HEK293T (cell line): ENCODE data around the gene FGF14.
A peak's percentile ranks its signal among the peaks of the same experiment; 100 is the strongest.

Experiments used
- CTCF ChIA-PET: fragments of 350-600 bp; formaldehyde crosslinking; extraction: SDS; loops from one replicate; lab custom pipeline; 2021; ENCODE audit warnings: antibody characterized with exemption, inconsistent platforms; lab: Yijun Ruan, JAX
- POLR2A ChIA-PET: fragments of 350-600 bp; formaldehyde crosslinking; extraction: SDS; loops from one replicate; lab custom pipeline; 2020; ENCODE audit warnings: antibody characterized with exemption, inconsistent platforms; lab: Yijun Ruan, JAX
- DNase-seq: peaks from one replicate; pipeline ENCODE4 v3.0.0; 2012; ENCODE audit warnings: mixed read lengths; ENCODE audit errors: extremely low spot score
- ARNT ChIP-seq: fragments of 450-650 bp; IDR thresholded peaks from 2 replicates; pipeline ENCODE4 v1.6.1; 2017; ENCODE audit warnings: mild to moderate bottlenecking
- BHLHE40 ChIP-seq: fragments of 450-650 bp; IDR thresholded peaks from 2 replicates; pipeline ENCODE4 v1.6.1; 2016; ENCODE audit warnings: mild to moderate bottlenecking, moderate library complexity, borderline replicate concordance
- CTBP1 ChIP-seq: fragments of 450-650 bp; IDR thresholded peaks from 2 replicates; pipeline ENCODE4 v1.6.1; 2016; ENCODE audit warnings: borderline replicate concordance
- ELF4 ChIP-seq: fragments of 450-650 bp; IDR thresholded peaks from 2 replicates; pipeline ENCODE4 v1.6.1; 2017; ENCODE audit warnings: antibody characterized with exemption
- FOXA1 ChIP-seq: fragments of 450-650 bp; IDR thresholded peaks from 2 replicates; pipeline ENCODE4 v1.6.1; 2016; ENCODE audit warnings: mild to moderate bottlenecking
- FOXK2 ChIP-seq: fragments of 450-650 bp; IDR thresholded peaks from 2 replicates; pipeline ENCODE4 v1.6.1; 2016; ENCODE audit warnings: mild to moderate bottlenecking
- FOXM1 ChIP-seq: fragments of 450-650 bp; IDR thresholded peaks from 2 replicates; pipeline ENCODE4 v1.6.1; 2017; ENCODE audit warnings: mild to moderate bottlenecking, borderline replicate concordance
- HDGF ChIP-seq: fragments of 450-650 bp; IDR thresholded peaks from 2 replicates; pipeline ENCODE4 v1.6.1; 2017; ENCODE audit warnings: antibody characterized with exemption, borderline replicate concordance
- L3MBTL2 ChIP-seq: fragments of 450-650 bp; conservative IDR thresholded peaks from 2 replicates; pipeline ENCODE4 v1.6.1; 2016; ENCODE audit warnings: mild to moderate bottlenecking
- LEF1 ChIP-seq: fragments of 450-650 bp; IDR thresholded peaks from 2 replicates; pipeline ENCODE4 v1.6.1; 2017; ENCODE audit warnings: mild to moderate bottlenecking, borderline replicate concordance
- NFRKB ChIP-seq: fragments of 450-650 bp; IDR thresholded peaks from 2 replicates; pipeline ENCODE4 v1.6.1; 2016; ENCODE audit warnings: mild to moderate bottlenecking, moderate library complexity
- PKNOX1 ChIP-seq: fragments of 450-650 bp; IDR thresholded peaks from 2 replicates; pipeline ENCODE4 v1.6.1; 2016
- SP1 ChIP-seq: fragments of 450-650 bp; IDR thresholded peaks from 2 replicates; pipeline ENCODE4 v1.6.1; 2017
- SUZ12 ChIP-seq: fragments of 450-650 bp; IDR thresholded peaks from 2 replicates; pipeline ENCODE4 v1.6.1; 2016; ENCODE audit warnings: mild to moderate bottlenecking
- TARDBP ChIP-seq: fragments of 450-650 bp; IDR thresholded peaks from 2 replicates; pipeline ENCODE4 v1.6.1; 2016
- ZNF384 ChIP-seq: fragments of 450-650 bp; IDR thresholded peaks from 2 replicates; pipeline ENCODE4 v1.6.1; 2016

The FGF14 gene

GRCh38 chr13:101811284-101811839 is 590.5 kb downstream of the FGF14 start:
- CTCF ChIA-PET: no interaction called here
- TF ChIP-seq ELF4: no peak
- DNase-seq: no peak
- POLR2A ChIA-PET: no interaction called here

GRCh38 chr13:101799196-101799595 is 602.7 kb downstream of the FGF14 start:
- TF ChIP-seq LEF1 (no peak), HDGF (no peak)

GRCh38 chr13:101798437-101798836 is 603.4 kb downstream of the FGF14 start:
- ChIA-PET POLR2A (no interaction called here), CTCF (no interaction called here)
- TF ChIP-seq ZNF384 (no peak), FOXK2 (no peak)
- DNase-seq: no peak

More at GRCh38 chr13:101799196-101799595, 602.7 kb downstream of the FGF14 start:
- ChIA-PET POLR2A (no interaction called here), CTCF (no interaction called here)
- no peak for DNase-seq

GRCh38 chr13:101795460-101795859 is 606.4 kb downstream of the FGF14 start:
- no peak for TF ChIP-seq FOXM1
- DNase-seq: no peak
- CTCF ChIA-PET: no interaction called here
- POLR2A ChIA-PET: no interaction called here

- no peak for DNase-seq
- ChIA-PET CTCF (no interaction called here), POLR2A (no interaction called here)
- TF ChIP-seq FOXA1 (no peak), FOXK2 (no peak), SUZ12 (no peak), NFRKB (no peak), ZNF384 (no peak), HDGF (no peak), SP1 (no peak), FOXM1 (no peak), CTBP1 (no peak), TARDBP (no peak), ARNT (no peak), LEF1 (no peak), PKNOX1 (no peak), ELF4 (no peak), BHLHE40 (no peak), L3MBTL2 (no peak)
These were observed 606.8 kb downstream of the FGF14 start for GRCh38 chr13:101795025-101795424.

GRCh38 chr13:101792189-101792588 is 609.7 kb downstream of the FGF14 start:
- ChIA-PET POLR2A (no interaction called here), CTCF (no interaction called here)
- no peak for DNase-seq
- TF ChIP-seq NFRKB: no peak
- TF ChIP-seq PKNOX1: no peak
- no peak for TF ChIP-seq LEF1
- no peak for TF ChIP-seq CTBP1
- no peak for TF ChIP-seq HDGF
- no peak for TF ChIP-seq SP1
- no peak for TF ChIP-seq ZNF384
- TF ChIP-seq FOXM1: no peak
- TF ChIP-seq ELF4: no peak
- no peak for TF ChIP-seq BHLHE40
- no peak for TF ChIP-seq SUZ12
- TF ChIP-seq FOXK2: no peak
- no peak for TF ChIP-seq ARNT
- TF ChIP-seq FOXA1: no peak
- TF ChIP-seq TARDBP: no peak
- no peak for TF ChIP-seq L3MBTL2

- TF ChIP-seq BHLHE40 (no peak), SP1 (no peak), HDGF (no peak), NFRKB (no peak), ELF4 (no peak), L3MBTL2 (no peak), LEF1 (no peak), TARDBP (no peak), SUZ12 (no peak), FOXK2 (no peak), FOXA1 (no peak), ARNT (no peak), CTBP1 (no peak)
- POLR2A ChIA-PET: no interaction called here
These were observed 616.0 kb downstream of the FGF14 start for GRCh38 chr13:101785858-101786257.

GRCh38 chr13:101784313-101784712 is 617.5 kb downstream of the FGF14 start:
- CTCF ChIA-PET: no interaction called here
- DNase-seq: no peak
- no peak for TF ChIP-seq TARDBP
- TF ChIP-seq ARNT: no peak
- POLR2A ChIA-PET: no interaction called here

More at GRCh38 chr13:101785858-101786257, 616.0 kb downstream of the FGF14 start:
- DNase-seq: peak; percentile 4
- CTCF ChIA-PET: no interaction called here
